Activated CD8-positive, alpha-beta T cell treated with anti-CD3 and anti-CD28 coated beads for 36 hours (primary cell): ENCODE data around the gene ABCC3. TPM values are rescaled to one million over a fixed set of nuclear protein-coding genes. Genes with fewer than 3 reads are reported as not detected.
"Not testable (repeated sequence)": the region's sequence is repeated elsewhere in the genome, so short reads cannot be mapped to it uniquely, and the experiment has no call there.

Experiments used
- ATAC-seq: fragments of 200-7000 bp; cut with Tn5 transposase; one replicate; pipeline ENCODE4 v1.10.0; 2021; ENCODE audit warnings: mild to moderate bottlenecking, moderate library complexity
- CTCF ChIA-PET: fragments of 350-600 bp; sonication (Branson Sonifier 250); formaldehyde crosslinking; loops from one replicate; lab custom pipeline; 2021; ENCODE audit warnings: antibody characterized with exemption; lab: Charles Lee
- POLR2A ChIA-PET: fragments of 350-600 bp; sonication (Branson Sonifier 250); formaldehyde crosslinking; loops from one replicate; lab custom pipeline; 2021; ENCODE audit warnings: antibody characterized with exemption; lab: Charles Lee
- DNase-seq: peaks from one replicate; pipeline ENCODE4 v3.0.0-alpha.2; 2020
- H3K27ac Mint-ChIP-seq: one replicate; pipeline ENCODE4 v1.8.0; 2021; ENCODE audit warnings: mild to moderate bottlenecking, mixed read lengths
- H3K27me3 Mint-ChIP-seq: one replicate; pipeline ENCODE4 v1.8.0; 2021; ENCODE audit warnings: mixed read lengths
- H3K36me3 Mint-ChIP-seq: one replicate; pipeline ENCODE4 v1.8.0; 2021; ENCODE audit warnings: low read depth, mixed read lengths
- H3K4me1 Mint-ChIP-seq: one replicate; pipeline ENCODE4 v1.8.0; 2021; ENCODE audit warnings: low read depth, mixed read lengths
- H3K4me3 Mint-ChIP-seq: one replicate; pipeline ENCODE4 v1.8.0; 2021; ENCODE audit warnings: mild to moderate bottlenecking, moderate library complexity, mixed read lengths
- H3K9me3 Mint-ChIP-seq: one replicate; pipeline ENCODE4 v1.8.0; 2021; ENCODE audit warnings: mixed read lengths
- CTCF ChIP-seq: fragments of 200-600 bp; IDR thresholded peaks from one replicate; pipeline ENCODE4 v1.8.0; 2022; ENCODE audit warnings: antibody characterized with exemption, mild to moderate bottlenecking
- intact Hi-C: fragments of 100-400 bp; cut with micrococcal nuclease; formaldehyde crosslinking; loops from one replicate; pipeline ENCODE4 v1.10.0; 2022
- total RNA-seq, 2 experiments: library from RNA; stranded (reverse); gene quantifications; one replicate each; pipeline ENCODE4 v1.2.3, GENCODE V29; 2021

Gene ABCC3
- total RNA-seq, 2 experiments from 2014 or later: not detected

GRCh38 chr17:50676065-50676975, 41.6 kb downstream of the ABCC3 start:
- no peaks in the 10 kb centered on the region for H3K4me1 Mint-ChIP-seq
- POLR2A ChIA-PET: no interaction called here
- CTCF ChIA-PET: no interaction called here

GRCh38 chr17:50677851-50678375, 43.2 kb downstream of the ABCC3 start:
- no peaks in the 10 kb centered on the region for H3K4me1 Mint-ChIP-seq
- ChIA-PET CTCF (no interaction called here), POLR2A (no interaction called here)
- ATAC-seq (no peak), DNase-seq (no peak)
- intact Hi-C loops: no loop called here
- peaks cover 8% of the 10 kb centered on the region for H3K27me3 Mint-ChIP-seq
- no peak overlapping the region for H3K4me3 Mint-ChIP-seq
- H3K9me3 Mint-ChIP-seq: no peaks in the 10 kb centered on the region
- H3K36me3 Mint-ChIP-seq: no peaks in the 10 kb centered on the region
- H3K27ac Mint-ChIP-seq: no peak overlapping the region
- TF ChIP-seq CTCF: no peak

More at GRCh38 chr17:50676065-50676975, 41.6 kb downstream of the ABCC3 start:
- intact Hi-C loops: no loop called here
- no peak for DNase-seq
- H3K27ac Mint-ChIP-seq: no peak overlapping the region
- no peak overlapping the region for H3K4me3 Mint-ChIP-seq
- no peak for TF ChIP-seq CTCF
- H3K36me3 Mint-ChIP-seq: no peaks in the 10 kb centered on the region
- ATAC-seq: no peak
- peaks cover 5% of the 10 kb centered on the region for H3K27me3 Mint-ChIP-seq
- no peaks in the 10 kb centered on the region for H3K9me3 Mint-ChIP-seq

- Mint-ChIP-seq H3K27me3 (peaks cover 8% of the 10 kb centered on the region), H3K27ac (no peak overlapping the region), H3K4me3 (no peak overlapping the region), H3K9me3 (no peaks in the 10 kb centered on the region), H3K4me1 (no peaks in the 10 kb centered on the region), H3K36me3 (no peaks in the 10 kb centered on the region)
- intact Hi-C loops: no loop called here
- DNase-seq (no peak), ATAC-seq (no peak)
- ChIA-PET POLR2A (interaction anchor here (0.6 kb wide), 1 partner anchor 56 kb away, joined by 3 read pairs; no protein-coding TSS in a partner anchor), CTCF (no interaction called here)
- no peak for TF ChIP-seq CTCF
Observed at GRCh38 chr17:50679008-50679544, 44.4 kb downstream of the ABCC3 start.

GRCh38 chr17:50680126-50680525, 45.4 kb downstream of the ABCC3 start:
- CTCF ChIA-PET: interaction anchor here (0.8 kb wide), 1 partner anchor 54 kb away, joined by 4 read pairs; no protein-coding TSS in a partner anchor
- POLR2A ChIA-PET: interaction anchor here (0.9 kb wide), 1 partner anchor 11 kb away, joined by 3 read pairs; no protein-coding TSS in a partner anchor
- Mint-ChIP-seq H3K9me3 (no peaks in the 10 kb centered on the region), H3K27ac (no peak overlapping the region), H3K4me3 (no peak overlapping the region), H3K27me3 (peaks cover 8% of the 10 kb centered on the region), H3K36me3 (no peaks in the 10 kb centered on the region), H3K4me1 (no peaks in the 10 kb centered on the region)
- ATAC-seq: no peak
- TF ChIP-seq CTCF: no peak
- DNase-seq: no peak
- intact Hi-C loops: no loop called here

- DNase-seq, ATAC-seq, H3K9me3 Mint-ChIP-seq, H3K27ac Mint-ChIP-seq, H3K27me3 Mint-ChIP-seq, H3K36me3 Mint-ChIP-seq, H3K4me1 Mint-ChIP-seq, H3K4me3 Mint-ChIP-seq, intact Hi-C loops: not testable (repeated sequence)
- ChIA-PET POLR2A (interaction anchor here (0.9 kb wide), 1 partner anchor 10 kb away, joined by 3 read pairs; no protein-coding TSS in a partner anchor), CTCF (interaction anchor here (0.8 kb wide), 1 partner anchor 54 kb away, joined by 4 read pairs; no protein-coding TSS in a partner anchor)
Observed at GRCh38 chr17:50680543-50681262, 46.0 kb downstream of the ABCC3 start.
